Measurements from ENCODE around the gene CXCL14.
A peak's percentile ranks its signal among the peaks of the same experiment; 100 is the strongest.

The CXCL14 gene

GRCh38 chr5:135596157-135596763 lies 17.5 kb upstream of the CXCL14 start:
- no peak for DNase-seq

GRCh38 chr5:135594416-135594960 lies 15.7 kb upstream of the CXCL14 start:
- no peak for DNase-seq

DNA sequence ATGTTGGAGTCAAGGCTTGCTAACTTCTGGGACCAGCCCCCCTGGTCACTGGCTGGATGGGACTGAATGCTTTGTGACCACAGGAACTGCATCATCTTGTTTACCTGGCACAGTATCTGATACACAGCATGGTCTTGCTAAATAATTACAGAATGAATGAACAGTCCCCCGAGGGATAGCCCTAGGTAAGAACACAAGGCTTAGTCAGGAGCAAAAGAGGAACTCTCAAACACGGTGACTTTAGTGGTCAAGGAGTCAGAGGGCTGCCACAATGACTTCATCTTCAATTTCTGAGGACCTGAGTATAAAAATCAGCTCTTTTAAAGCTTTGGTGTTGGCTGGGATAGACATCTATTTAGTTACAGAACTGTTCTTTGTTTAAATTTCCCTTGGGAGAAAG lies 15.1 kb upstream of the CXCL14 start:
- no peak for DNase-seq

DNA sequence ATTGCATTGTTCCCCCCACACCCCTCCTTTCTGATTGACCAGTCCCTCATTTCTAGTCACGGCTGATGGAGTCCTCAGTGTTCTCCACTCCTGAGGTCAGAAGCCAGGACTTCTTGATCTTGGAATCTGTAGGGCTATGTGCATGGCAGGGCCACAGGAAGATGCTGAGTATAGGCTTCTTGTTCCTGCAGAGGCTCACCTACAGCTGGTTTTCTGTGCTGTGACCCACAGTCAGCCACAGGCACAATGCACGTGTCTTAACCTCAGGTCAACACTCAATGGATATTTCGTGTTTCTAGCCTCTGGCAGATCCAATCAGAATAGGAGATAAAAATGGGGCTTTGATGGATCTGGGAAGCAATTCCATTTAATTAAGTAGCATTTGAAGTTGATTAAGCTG lies 14.3 kb upstream of the CXCL14 start:
- DNase-seq, result no peak

DNA sequence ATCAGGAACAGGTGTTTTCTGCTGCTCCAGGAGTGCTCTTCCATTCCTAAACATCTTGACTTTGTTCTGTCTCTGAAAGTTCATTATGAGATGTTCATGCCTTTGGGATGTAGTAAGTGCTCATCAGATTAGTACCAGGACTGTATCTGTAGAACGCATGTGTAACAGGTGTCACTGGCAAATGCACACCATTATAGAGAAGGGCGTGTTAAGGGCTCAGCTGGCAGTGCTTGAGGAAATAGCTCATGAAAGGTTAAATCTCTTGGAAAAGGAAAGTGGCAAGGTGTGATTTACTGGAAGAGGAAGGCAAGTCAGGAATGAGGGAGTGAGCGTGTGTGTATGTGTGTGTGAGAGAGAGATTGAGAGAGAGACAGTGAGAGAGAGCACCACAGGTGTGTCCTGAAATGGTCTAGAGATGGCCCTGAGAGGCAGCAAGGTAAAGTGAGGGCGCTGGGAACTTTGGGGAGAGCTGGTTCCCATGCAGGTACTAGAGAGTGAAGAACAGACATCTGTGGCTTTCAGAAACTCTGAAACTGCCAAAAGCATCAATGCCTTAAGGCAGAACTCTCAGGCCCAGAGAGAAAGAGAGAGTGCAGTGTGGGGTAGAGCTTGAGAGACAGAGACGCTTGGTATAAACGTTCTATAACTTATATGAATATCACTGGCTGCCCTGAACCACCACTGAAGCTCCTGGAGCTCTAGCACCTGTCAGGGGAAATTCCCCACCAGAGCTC lies 13.7 kb upstream of the CXCL14 start:
- no peak for DNase-seq

- DNase-seq, result no peak
Measured at GRCh38 chr5:135591277-135591676, 12.5 kb upstream of the CXCL14 start.

GRCh38 chr5:135589152-135589551 lies 10.4 kb upstream of the CXCL14 start:
- no peak for DNase-seq

DNA sequence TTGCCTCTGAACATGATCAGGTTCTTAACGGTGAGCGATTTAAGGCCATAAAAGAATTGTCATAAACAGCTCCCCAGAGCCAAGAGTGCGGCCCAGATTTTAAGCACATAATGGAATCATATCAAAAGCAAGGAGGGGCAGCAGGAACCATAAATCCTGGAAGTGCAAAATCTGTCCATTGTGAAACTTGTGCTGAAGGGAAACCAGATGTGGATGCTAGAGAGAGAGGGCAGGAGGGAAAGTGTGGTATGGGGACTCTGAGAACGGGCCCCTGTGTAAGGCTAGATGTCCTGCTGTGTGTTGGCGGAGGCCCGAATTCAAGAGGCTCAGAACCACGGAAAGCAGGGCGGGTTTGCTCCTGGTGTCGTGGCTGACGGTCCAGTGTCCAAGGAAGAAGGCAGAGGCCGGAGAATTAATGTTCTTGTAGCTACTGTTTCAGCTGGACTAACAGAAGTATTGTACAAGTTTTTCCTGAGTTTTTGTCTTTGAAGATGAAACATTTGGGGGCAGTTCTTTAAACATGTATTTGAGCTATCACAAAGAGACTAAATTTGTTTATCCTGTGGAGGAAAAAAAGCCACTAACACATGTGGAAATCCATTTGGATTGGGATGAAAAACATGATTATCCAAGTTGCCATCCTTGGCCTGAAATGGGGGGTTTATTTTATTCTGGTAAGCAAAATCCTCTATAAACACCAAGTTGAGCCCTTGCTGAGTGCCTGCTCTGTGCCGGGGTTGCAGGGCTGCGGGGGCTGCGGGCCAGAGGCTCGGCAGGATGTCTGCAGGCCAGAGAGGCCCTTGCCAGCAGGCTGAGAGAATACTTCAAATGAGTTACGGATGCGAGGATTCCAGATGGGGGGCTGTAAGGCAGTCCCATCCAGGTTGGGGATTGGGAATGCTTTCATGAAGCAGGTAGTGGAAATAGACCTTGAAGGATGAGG lies 9.2 kb upstream of the CXCL14 start:
- DNase-seq, result no peak

DNA sequence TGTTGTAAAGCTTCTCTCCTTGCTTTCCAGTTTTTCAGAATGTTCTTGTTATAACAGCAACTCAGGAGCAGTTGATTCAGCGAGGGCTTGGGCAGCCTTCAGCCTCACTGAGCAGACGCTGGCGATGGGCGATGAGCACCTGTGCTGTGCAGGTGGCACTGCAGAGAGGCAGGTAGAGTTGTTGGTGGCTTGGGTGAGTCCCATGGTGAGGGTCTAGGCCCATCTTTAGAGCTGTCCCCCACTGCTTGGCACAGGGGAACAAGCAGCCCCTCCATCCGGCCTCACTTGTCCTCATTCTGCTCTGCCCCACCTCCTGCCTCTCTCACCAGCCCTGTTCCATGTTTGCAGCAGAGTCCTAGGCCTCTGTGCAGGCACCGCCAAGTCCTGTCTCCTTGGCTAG lies 6.1 kb upstream of the CXCL14 start:
- no peak for DNase-seq

GRCh38 chr5:135584276-135584675 lies 5.5 kb upstream of the CXCL14 start:
- no peak for DNase-seq

- DNase-seq, result no peak
Measured at GRCh38 chr5:135582099-135582781, 3.4 kb upstream of the CXCL14 start.

- DNase-seq, result no peak
Measured at GRCh38 chr5:135578305-135578684, 496 bp downstream of the CXCL14 start.

GRCh38 chr5:135577421-135577820 lies 1.4 kb downstream of the CXCL14 start:
- DNase-seq, result no peak

DNA sequence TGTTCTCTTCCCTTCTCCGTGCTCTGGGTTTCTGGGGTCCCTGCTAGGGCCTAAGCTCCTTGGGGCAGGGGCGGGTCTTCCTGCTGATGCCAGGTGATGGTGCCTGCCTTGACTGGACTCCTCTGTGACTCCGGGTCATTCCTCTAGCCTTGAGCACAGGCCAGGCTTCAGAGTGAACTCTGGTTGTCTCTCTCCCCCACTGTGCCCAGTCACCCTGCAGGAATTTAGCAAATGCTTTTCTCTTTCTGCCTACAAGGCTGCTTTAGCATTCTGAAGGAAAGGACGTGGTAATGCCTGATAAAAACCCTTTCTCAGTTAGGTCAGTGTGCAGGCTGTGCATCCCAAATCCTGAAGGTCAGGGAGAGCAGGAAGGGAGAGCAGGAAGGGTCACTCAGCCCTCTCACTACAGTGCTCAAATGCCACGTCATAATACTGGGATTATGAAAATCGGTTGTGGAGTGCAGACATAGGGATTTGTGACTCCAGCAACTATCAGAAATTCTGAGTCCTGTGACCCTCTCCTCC lies 2.7 kb downstream of the CXCL14 start:
- DNase-seq, result no peak

DNA sequence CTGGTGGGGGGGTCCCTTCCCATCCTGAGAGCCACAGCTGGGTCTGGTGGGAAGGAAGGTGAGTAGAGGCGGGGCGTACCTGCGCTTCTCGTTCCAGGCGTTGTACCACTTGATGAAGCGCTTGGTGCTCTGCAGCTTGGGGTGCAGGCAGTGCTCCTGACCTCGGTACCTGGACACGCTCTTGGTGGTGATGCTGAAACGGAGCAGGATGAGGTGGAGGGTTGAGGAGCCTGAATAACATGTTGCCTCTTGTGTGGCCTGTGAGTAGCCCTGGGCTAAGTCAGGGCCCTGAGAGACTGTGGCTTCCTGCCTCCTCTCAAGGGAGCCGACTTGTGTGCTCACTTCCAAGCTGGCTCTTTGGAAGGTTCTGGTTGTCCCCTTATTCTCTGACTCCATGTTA lies 4.3 kb downstream of the CXCL14 start:
- no peak for DNase-seq

DNA sequence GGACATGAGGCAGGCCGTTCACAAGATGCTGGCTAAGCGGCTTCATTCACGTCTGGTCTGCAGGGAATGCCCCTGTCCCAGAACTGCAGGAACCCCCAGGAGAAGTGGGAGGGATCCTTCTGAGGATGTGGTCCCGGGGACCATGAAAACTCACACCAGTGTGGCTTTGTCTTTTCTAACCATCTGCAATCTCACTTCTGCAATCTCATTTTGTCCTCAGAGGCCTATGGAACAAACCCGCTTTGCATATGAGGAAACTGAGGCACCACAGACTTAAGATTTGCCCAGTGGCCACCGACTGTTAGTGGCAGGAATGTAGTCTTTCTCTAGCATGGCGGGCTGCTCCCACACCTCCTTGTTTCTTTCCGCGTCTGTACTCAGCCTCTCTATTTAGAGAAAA lies 6.9 kb downstream of the CXCL14 start:
- no peak for DNase-seq

GRCh38 chr5:135571066-135571609 lies 7.7 kb downstream of the CXCL14 start:
- no peak for DNase-seq

DNA sequence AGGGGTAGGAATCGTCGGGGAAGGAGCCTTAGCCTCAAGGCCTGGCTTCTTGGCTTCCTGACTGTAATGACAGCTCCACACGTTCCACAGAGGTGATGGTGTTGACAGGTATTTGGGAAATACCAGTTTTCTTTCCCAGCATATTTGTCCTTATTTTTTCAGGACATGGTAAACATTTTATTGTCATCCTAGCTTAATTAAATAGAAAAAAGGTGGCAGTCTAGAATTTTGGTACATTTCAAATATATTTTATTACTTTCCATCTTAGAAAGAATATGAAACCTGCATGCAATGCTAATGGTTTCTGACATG lies 8.4 kb downstream of the CXCL14 start:
- no peak for DNase-seq

GRCh38 chr5:135569755-135570452 lies 8.9 kb downstream of the CXCL14 start:
- DNase-seq, result peak in 1 of 2 experiments; percentile 67

- no peak for DNase-seq
Measured at GRCh38 chr5:135568923-135569360, 9.8 kb downstream of the CXCL14 start.

DNA sequence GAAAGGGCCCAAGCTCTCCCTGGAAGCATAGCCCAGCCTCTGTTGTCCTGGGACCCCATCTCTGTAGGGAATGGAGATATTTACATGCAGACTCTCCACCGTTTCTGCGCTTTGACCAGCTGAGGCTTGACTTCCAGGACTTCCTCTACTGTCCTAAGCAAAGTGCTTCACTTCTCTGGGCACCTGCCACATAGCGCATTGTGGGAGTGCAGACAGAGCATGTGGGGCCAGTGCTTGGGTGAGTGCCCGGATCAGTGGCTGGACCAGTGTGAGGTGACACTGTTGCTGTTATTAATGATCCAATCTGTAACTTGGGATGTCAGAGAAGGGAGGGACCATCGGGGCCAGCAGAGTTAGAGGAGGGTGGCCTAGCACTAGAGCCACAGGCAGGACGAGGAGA lies 10.5 kb downstream of the CXCL14 start:
- DNase-seq, result no peak

DNA sequence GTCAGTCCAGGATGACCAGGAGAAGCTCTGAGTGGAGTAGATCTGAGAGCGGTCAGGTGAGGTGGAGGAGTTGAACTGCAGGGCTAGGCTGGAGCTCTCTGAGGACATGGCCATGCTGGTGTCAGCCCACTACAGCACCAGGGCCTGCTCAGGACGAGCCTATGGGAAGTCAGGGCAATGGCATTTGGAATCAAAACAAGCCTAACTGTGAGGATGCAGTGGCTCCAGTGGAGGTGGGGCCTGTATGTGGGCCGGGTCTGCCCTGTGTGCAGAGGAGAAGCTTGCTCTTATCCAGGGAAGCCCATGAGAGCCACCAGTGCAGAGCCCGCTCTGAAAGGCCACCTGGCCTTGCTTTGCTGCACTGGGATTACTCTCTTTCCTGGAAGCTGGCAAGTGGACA lies 11.1 kb downstream of the CXCL14 start:
- DNase-seq, result no peak

Data from NCI-H524 (cell line).